Epithelial cell of prostate (primary cell): Measurements from ENCODE around the gene OTUD5.

Experiments used
- DNase-seq: peaks from one replicate; pipeline ENCODE4 v3.0.0-alpha.2; 2011; ENCODE audit warnings: low read depth, low spot score
- H3K27ac ChIP-seq: fragments of 450-650 bp; 2 replicates; pipeline ENCODE4 v1.5.1; 2017; ENCODE audit warnings: mild to moderate bottlenecking

OTUD5 gene

DNA sequence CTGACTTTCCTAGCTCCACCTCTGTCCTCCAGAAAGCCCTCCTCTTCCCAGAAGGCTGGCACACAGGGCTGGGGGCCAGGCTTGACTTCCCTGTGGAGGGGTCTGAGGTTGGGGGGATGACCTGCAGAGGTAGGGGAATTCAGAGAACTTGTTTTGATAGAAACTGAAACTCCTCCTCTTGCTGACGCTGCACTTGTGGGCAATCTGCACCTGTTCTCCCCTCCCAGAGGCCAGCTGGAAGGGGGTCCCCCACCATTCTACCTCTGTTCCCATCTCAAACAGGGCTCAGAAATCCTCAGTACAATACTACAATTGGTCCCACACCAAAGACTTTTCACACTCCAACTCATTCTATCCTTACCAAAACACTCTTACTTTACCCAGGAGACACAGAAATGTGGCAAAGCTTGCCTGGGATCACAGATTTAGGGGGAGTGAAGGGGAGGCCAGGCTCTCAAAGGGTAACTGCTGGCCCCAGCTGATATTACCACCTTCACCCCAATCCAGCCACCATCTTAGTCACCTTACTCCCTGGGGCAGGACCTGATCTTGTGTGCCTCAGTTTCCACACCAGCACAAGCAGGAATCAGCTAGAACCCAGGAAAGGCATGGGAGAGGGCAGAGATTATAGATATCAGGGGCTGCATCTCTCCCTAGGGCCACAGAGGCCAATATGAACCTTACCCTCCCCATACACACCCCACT, 18.5 kb downstream of the OTUD5 start:
- no peak overlapping the region for H3K27ac ChIP-seq
- DNase-seq: no peak

DNA sequence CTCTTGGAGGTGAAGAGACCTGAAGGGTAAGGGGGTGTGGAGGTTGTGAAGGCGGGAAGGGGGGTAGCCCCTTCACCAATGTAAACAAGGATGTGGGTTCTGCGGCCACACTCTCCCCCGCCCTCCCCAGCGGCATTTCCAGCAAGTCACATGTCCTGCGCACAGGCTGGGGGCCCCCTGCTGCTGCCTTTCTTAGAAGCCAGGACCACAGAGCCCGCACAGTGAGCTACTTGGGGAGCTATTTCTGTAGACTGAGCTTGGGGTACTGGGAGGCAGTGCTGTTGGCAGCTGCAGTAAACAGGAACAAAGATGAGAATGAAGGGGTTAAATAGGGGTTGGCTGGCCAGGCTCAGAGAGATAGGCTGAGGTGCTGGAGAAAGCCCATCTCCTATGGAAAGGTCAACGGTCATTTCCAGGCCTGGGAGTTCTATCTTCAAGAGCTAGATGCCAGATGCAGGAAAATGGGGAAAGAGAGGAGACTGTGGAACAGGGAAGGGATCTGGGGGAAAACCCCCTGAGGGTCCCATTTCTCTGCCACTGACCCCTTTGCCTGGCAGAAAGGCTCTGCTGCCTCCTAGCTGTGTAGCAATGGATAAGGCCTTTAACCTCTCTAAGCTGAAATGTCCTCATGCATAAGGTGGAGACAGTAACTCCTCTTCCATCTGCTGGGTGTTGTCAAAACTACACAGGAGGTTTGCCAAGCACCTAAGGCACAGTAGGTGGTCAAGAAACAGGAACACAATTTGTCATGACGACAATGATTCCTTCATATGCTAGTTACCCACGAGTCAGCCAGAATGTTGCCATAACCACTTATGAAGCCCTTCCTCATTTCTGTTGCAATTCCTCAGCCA, 20.1 kb downstream of the OTUD5 start:
- no peak overlapping the region for H3K27ac ChIP-seq

GRCh38 chrX:48936429-48937053, 20.9 kb downstream of the OTUD5 start:
- H3K27ac ChIP-seq: no peak overlapping the region
- DNase-seq: no peak

More for the DNA sequence above, 20.1 kb downstream of the OTUD5 start:
- DNase-seq: no peak

- H3K27ac ChIP-seq: no peak overlapping the region
Observed at GRCh38 chrX:48935301-48935670, 22.1 kb downstream of the OTUD5 start.

DNA sequence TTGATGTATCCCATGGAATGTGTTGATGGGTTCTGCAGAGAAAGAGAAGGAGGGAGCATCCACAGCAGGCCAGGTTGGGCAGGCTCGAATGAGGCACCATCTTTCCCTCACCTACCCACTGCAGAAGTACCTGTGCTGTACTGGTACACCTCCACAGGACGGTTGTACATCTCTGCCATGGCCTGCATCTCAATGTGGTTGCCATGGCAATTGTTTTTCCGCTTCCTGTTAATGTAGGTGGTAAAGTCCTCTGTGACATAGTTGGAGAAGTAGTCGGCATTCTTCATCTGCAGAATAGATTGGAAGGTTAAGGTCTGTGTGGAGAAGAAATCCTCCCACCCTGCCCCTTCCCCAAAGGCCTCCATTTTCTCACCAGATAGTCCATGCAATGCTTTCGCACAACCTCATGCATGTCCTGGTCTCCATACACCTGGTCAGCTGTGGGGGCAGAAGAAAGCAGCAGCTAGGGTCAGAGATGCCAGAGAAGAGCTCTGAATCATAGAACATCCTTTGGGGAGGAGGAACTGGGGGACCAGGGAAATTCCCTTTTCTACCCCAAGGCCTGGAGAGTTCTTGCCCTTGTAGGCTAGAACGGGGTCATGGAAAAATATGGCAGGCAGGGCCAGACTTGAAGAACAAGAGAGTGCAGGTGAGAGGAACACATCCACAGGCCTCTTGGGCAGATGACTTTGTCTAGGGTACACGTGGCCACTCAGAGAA, 22.7 kb downstream of the OTUD5 start:
- no peak for DNase-seq
- H3K27ac ChIP-seq: no peak overlapping the region

More at GRCh38 chrX:48935301-48935670, 22.1 kb downstream of the OTUD5 start:
- no peak for DNase-seq

DNA sequence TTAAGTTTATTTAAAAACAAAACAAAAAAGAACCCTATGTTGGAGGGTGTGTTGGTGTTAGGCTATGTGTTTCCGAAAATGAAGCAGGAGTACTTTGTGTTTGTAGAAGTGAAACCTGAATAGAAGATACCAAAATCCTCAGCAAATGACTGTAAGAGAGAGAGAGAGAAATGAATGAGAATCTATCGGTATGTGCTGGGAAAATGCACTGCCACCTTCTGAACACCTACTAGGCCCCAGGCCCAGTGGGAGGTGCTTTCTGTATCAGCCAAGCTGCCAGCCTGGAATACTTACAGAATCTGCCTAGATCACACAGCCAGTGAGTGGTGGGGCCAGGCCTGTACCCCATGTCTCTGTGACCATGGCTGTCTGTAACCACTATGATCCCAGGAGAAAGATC, 23.6 kb downstream of the OTUD5 start:
- no peak overlapping the region for H3K27ac ChIP-seq
- no peak for DNase-seq

DNA sequence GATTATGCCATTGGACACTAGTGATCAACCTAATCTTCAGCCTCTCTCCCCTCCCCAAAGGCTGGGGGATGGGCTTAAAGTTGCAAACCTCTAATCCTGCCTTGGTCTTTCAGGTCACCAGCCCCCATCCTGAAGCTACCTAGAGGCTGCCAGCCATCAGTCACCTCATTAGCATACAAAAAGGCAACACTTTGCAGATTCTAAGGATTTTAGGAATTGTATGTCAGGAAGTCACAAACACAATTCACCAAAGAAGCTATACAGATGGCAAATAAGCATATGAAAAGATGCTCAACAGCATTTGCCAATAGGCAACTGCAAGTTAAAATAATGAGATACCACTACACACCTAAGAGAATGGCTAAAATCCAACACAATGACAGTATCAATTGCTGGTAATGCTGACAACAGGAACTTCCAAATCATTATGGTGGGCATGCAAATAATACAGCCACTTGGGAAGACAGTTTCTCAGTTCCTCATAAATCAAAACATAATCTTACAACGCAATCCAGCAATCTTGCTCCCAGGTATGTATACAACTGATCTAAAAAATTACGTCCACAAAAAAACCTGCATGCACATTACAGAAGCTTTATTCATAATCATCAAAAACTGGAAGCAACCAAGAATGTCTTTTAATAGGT, 29.5 kb downstream of the OTUD5 start:
- DNase-seq: no peak
- no peak overlapping the region for H3K27ac ChIP-seq

DNA sequence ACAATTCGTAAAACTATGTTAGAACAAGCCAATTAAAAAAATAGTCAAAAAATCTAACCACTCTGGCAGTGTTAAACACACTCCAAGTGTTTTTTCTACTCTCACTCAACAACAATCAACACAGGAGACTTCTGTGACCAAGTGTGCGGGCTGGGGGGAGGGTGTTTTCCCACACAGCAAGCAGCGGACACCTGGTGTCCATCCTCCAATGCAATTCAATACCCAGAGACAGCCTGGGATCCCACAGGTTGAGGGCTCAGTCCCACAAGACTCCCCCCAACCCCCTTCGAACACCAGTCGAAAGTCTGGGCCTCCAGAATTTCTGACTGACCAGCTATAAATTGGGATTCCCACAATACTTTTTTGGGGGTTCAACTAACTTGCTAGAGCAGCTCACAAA, 30.3 kb downstream of the OTUD5 start:
- DNase-seq: no peak

DNA sequence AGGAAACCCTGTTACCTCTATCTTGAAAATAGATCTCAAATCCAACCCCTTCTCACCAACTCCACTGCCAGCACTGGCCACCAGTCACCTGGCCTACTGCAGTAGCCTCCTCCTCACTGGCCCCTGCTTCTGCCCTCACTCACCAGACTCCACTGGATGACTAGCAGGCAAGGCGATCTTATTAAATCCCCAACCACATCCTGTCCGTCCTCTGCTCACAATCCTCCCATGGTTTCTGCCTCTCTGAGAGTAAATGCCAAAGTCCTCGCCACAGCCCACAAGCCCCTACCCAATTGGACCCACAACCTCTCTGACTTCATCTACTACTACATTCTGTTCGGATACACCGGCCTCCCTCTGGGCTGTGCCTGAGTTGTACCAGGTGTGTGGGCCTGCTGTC, 33.1 kb downstream of the OTUD5 start:
- no peak for DNase-seq
- H3K27ac ChIP-seq: no peak overlapping the region

More for the DNA sequence above, 30.3 kb downstream of the OTUD5 start:
- no peak overlapping the region for H3K27ac ChIP-seq

GRCh38 chrX:48923771-48924170, 33.6 kb downstream of the OTUD5 start:
- H3K27ac ChIP-seq: no peak overlapping the region
- no peak for DNase-seq

- H3K27ac ChIP-seq: no peak overlapping the region
- no peak for DNase-seq
Observed at GRCh38 chrX:48920718-48921104, 36.7 kb downstream of the OTUD5 start.

DNA sequence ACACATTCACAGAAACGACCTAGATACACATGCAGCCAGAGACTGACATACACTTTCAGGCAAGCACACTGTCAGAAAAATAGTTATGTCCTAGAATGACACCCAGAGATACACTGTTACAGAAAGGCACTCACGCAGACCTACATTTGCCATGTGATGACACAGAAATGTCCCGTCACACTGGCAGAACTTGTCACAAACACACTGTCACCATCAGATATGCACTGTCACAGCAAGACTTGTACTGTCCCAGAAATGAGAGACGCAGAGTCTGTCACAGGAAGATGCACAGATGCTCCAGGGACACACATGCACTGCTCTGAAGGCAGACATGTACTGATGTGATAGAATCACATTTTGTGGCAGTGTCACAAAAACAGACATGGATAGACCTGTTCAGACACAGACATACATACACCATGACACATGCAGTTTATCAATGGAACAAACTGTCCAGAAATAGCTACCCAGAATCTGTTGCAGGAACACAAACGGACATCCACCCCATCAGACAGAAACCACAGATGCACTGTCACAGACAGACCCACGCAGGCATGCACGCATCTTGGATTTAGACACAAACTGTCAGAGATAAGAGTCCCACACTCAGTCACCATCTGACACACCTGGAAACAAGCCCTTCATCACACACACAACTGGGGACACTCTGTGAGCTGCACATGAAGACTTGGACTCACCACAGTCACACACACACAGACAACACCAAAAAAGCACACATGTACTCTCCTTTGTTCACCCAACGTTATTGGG, 37.3 kb downstream of the OTUD5 start:
- no peak for DNase-seq
- H3K27ac ChIP-seq: no peak overlapping the region

- peak overlapping the region; percentile 10 for H3K27ac ChIP-seq
- DNase-seq: no peak
Observed at GRCh38 chrX:48919360-48919841, 38.0 kb downstream of the OTUD5 start.

DNA sequence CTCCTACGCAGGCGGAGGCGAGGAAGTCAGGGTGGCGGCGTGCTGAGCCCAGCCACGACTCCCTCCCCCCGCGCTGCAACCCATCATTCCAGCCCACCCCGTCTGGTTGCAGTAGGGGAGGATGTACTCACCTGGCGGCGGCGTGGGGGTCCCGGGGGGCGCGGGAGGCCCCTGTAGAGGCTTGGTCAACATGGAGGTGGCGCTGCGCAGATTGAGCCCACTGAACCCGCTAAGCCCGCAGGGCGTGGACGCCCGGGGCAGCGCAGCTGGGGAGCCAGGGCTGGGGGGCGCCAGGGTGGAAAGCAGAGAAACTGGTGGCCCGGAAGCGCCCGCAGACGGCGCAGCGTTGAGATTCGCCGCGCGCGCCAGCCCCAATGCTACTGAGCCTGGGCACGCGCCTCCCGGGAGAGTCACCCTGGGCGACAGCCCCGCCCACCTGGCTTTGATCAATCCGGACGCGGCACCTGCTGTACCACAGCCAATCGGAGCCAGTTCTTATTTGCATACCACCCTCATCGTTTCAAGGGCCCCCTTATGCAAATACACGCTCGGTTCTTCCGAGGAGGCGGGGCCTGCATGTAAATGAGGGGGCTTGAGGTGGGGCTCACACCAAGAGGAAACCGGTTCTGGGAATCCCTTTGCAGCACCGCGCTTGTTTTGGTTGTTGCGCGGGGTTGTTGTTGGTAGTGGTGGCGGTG, 38.6 kb downstream of the OTUD5 start, which contains the start of gene PIM2:
TSS of gene PIM2 (minus strand) at position 382 of the 698 bp plus-strand sequence. CDS start at position 192, 190 bp downstream.
- peak; percentile 52 for DNase-seq
- peak within 1 kb of the TSS; percentile 20 for H3K27ac ChIP-seq

- DNase-seq: no peak
- peak overlapping the region; percentile 20 for H3K27ac ChIP-seq
Observed at GRCh38 chrX:48918301-48918642, 39.1 kb downstream of the OTUD5 start.

- peak; percentile 44 for DNase-seq
- H3K27ac ChIP-seq: no peak overlapping the region
Observed at GRCh38 chrX:48917139-48918001, 40.0 kb downstream of the OTUD5 start.

- no peak overlapping the region for H3K27ac ChIP-seq
Observed at GRCh38 chrX:48914593-48915493, 42.6 kb downstream of the OTUD5 start.

More at GRCh38 chrX:48914593-48915493, 42.6 kb downstream of the OTUD5 start:
- no peak for DNase-seq
